Amygdala (tissue), 56 donors: ENCODE measurements around the gene KAZN.

Source experiments
- DNase-seq, 56 donors: peaks; one replicate each; lab custom pipeline; 2025; lab: John Stamatoyannopoulos, UW

KAZN gene

GRCh38 chr1:14940285-14940870 lies 341.9 kb downstream of the KAZN start:
- no peak for DNase-seq

DNA sequence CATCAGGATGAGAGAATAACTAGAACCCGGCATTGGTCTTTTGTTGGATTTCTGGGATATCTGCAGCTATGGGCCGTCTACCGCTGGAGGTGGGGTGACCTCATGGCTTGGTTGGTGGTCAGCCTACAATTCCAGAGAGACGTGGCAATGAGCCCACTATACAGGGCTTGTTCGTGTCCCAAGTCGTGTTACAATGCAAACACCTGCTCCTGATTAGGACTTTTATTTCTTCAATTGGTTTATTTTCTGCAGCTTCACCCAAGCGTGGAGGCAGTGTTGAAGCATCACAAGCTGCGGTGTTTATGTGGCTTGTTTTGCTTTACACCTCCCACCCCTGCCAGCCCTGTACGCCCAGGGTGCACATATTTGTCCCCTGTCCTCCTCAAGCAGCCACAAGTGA lies 343.4 kb downstream of the KAZN start:
- DNase-seq: no peak

GRCh38 chr1:14944471-14944985 lies 346.0 kb downstream of the KAZN start:
- peak in 40 of 56 donors; percentile 13 to 84 (median 49) for DNase-seq

GRCh38 chr1:14945132-14946010 lies 346.9 kb downstream of the KAZN start:
- DNase-seq: peak in 36 of 56 donors; percentile 14 to 74 (median 52)

DNA sequence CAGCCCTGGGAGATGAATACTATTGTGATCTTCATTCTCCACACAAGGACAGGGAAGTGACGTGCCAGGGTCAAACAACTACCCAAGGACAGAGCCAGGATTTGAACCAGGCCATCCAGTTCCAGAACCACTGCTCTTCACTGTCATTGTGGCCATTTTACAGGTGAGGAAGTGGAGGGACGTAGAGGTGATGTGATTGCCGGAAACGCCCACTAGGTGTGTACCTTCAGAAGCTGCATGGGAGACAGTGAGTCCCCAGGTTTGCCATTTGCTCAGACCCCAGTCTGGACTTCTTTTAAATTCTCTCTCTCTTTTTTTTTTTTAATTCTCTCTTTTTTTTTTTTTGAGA lies 347.5 kb downstream of the KAZN start:
- no peak for DNase-seq

- no peak for DNase-seq
Observed at GRCh38 chr1:14946684-14947238, 348.3 kb downstream of the KAZN start.

GRCh38 chr1:14947421-14947820 lies 348.9 kb downstream of the KAZN start:
- DNase-seq: no peak

GRCh38 chr1:14948112-14948652 lies 349.7 kb downstream of the KAZN start:
- no peak for DNase-seq

GRCh38 chr1:14949270-14949835 lies 350.9 kb downstream of the KAZN start:
- DNase-seq: no peak

GRCh38 chr1:14949836-14950713 lies 351.6 kb downstream of the KAZN start:
- DNase-seq: no peak

- no peak for DNase-seq
Observed at GRCh38 chr1:14951766-14952165, 353.3 kb downstream of the KAZN start.

- no peak for DNase-seq
Observed at GRCh38 chr1:14952626-14953314, 354.3 kb downstream of the KAZN start.

DNA sequence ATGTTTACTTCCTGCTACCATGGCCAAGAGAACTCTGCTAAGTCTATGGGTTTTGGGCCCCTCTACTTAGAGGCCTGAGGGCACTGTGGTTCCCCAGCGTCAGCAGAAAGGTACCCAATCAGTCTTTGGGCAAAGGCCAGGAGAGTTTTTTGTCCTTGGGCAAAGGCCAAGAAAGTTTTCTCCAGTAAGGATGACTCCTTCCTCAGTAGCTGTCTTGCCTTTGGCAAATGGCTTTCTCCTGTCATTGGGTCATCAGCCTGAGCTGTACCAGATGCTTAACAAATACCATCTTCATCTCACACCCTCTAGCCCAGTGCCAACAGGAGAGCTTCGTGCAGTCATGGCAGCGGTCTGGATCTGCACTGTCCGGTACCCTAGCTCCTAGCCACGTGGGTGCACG lies 355.7 kb downstream of the KAZN start:
- no peak for DNase-seq

DNA sequence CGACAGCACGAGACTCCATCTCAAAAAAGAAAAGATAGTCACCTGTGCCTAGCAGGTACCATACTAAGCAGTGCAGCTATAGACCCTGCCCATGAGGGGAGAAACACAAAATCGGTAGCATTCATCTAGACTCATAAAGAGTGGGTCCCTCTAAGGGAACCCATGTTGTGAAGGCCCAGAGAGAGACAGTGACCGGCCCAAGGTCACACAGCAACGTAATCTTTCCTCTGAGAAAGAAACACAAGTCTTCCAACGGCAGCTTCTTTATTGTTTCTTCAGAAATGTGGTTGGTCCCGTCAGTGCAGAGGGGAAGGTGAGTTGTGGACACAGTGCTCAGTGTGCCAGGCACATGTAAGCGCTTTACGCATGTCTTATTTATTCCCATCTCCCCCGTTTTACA lies 356.4 kb downstream of the KAZN start:
- DNase-seq: no peak

DNA sequence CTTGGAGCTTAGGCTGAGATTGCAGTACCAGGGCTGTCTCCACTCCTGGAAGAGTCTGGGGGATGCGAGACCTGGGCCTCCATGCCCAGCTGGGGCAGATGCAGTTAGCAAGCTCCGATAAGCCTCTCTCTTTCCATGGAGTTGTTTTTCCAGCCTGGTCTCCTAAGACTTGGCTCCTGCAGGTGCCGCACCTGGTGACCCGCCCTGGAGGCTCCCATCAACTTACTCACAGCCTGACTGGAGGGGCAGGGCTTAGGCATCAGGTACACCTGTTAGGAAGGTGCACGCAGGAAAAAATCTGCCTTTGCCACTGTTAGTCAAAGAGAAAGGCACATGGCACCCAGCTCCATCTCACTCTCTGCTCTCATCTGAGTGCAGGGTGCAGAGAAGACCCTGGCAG lies 356.9 kb downstream of the KAZN start:
- DNase-seq: no peak

GRCh38 chr1:14955976-14956375 lies 357.5 kb downstream of the KAZN start:
- no peak for DNase-seq

- DNase-seq: no peak
Observed at GRCh38 chr1:14956579-14957195, 358.2 kb downstream of the KAZN start.

DNA sequence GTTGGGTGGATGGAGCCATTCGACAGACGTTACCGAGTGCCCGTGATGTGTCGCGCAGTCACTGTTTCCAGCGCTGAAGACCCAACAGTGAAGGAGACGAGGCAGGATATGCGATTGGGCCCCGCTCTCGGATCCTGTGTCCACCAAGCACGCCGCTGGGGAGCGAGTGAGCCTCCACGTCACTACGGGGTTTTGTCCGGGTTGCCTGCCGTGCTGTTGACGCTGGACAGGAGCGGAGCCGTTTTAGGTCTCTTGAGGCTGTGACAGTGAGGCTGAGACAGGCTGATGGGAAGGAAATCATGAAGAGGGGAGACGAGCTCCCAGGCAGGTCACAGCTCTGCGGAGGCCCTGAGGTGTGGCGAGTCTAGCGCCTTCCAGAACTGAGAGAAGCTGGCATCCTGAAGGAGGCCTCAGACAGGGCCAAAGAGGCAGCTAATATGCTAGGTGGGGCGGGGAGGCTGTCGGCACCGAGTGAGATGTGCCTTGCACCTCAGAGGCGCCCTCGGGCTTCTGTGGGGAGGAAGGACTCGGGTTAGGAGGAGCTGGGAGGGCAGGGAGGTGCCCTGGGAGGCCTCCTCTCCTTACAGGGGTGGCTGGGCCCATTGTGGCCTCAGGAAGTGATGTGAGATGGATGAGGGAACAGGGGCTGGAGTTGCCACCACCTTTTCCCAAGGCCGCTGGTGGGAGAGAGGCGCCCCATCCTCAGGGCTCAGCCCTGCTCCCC lies 359.1 kb downstream of the KAZN start:
- no peak for DNase-seq
